ENCODE measurements around the gene BBS9.

GRCh38 chr7:33327427-33327826 is 198.1 kb downstream of the BBS9 start:
- TF ChIP-seq POLR2AphosphoS5 (IDR thresholded peaks at IDR 0.05; ENCODE audit: insufficient read depth in 1 of 2, low read depth in 1 of 2): no peak
- TF ChIP-seq POLR2A (IDR thresholded peaks at IDR 0.05): no peak
